Measurements from ENCODE around the gene TRIM67.

DNA sequence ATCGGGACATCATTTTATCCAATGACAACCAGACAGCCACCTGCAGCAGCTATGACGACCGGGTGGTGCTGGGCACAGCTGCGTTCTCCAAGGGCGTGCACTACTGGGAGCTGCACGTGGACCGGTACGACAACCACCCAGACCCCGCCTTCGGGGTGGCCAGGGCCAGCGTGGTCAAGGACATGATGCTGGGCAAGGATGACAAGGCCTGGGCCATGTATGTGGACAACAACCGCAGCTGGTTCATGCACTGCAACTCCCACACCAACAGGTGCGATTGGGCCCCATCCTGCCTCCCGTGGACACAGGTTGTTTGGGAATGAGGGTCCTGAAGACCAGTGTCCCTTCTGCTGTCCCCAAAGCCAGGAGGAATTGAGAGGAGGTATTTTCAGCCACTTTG is 47.1 kb downstream of the TRIM67 start:
- TF ChIP-seq, protein P1, sequence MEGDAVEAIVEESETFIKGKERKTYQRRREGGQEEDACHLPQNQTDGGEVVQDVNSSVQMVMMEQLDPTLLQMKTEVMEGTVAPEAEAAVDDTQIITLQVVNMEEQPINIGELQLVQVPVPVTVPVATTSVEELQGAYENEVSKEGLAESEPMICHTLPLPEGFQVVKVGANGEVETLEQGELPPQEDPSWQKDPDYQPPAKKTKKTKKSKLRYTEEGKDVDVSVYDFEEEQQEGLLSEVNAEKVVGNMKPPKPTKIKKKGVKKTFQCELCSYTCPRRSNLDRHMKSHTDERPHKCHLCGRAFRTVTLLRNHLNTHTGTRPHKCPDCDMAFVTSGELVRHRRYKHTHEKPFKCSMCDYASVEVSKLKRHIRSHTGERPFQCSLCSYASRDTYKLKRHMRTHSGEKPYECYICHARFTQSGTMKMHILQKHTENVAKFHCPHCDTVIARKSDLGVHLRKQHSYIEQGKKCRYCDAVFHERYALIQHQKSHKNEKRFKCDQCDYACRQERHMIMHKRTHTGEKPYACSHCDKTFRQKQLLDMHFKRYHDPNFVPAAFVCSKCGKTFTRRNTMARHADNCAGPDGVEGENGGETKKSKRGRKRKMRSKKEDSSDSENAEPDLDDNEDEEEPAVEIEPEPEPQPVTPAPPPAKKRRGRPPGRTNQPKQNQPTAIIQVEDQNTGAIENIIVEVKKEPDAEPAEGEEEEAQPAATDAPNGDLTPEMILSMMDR (IDR thresholded peaks at IDR 0.05) = no peak
- no peak for TF ChIP-seq POLR2A (IDR thresholded peaks at IDR 0.05)
